Tibial artery (tissue), 4 donors: Measurements from ENCODE around the gene SMPD3.

Source experiments
- DNase-seq, 2 donors: peaks; one replicate each; pipeline ENCODE4 v3.0.0-alpha.2; 2019
- H3K27ac ChIP-seq, 2 donors: fragments of 200-600 bp; sonication (generic) in 1 of 2; 1 replicate in 1 of 2; 2 replicates in 1 of 2; pipeline ENCODE4 v1.5.1; 2018 to 2019; ENCODE audit warnings: mild to moderate bottlenecking in 1 of 2
- H3K27me3 ChIP-seq, 2 donors: fragments of 200-600 bp; sonication (generic) in 1 of 2; one replicate each; pipeline versions ENCODE4 v1.5.1 to v1.6.0; 2016 to 2019
- H3K36me3 ChIP-seq, 3 donors: fragments of 200-600 bp; sonication (generic) in 2 of 3; one replicate each; pipeline ENCODE4 v1.5.1; 2016 to 2019; ENCODE audit warnings: mild to moderate bottlenecking in 2 of 3
- H3K4me1 ChIP-seq, 4 donors: fragments of 200-600 bp; sonication (generic) in 2 of 4; 1 replicate in 3 of 4; 2 replicates in 1 of 4; pipeline ENCODE4 v1.5.1; 2016 to 2019
- H3K4me3 ChIP-seq, 2 donors: fragments of 200-600 bp; sonication (generic) in 1 of 2; 1 replicate in 1 of 2; 2 replicates in 1 of 2; pipeline ENCODE4 v1.5.1; 2018 to 2019; ENCODE audit warnings: mild to moderate bottlenecking in 2 of 2
- H3K9me3 ChIP-seq, 3 donors: fragments of 200-600 bp; sonication (generic) in 1 of 3; one replicate each; pipeline ENCODE4 v1.5.1; 2016 to 2019
- CTCF ChIP-seq, 2 experiments: fragments of 200-600 bp in 1 of 2; fragments of 450-650 bp in 1 of 2; IDR thresholded peaks; one replicate each; pipeline ENCODE4 v1.5.1; 2017 to 2019; ENCODE audit warnings: antibody characterized with exemption in 2 of 2, mild to moderate bottlenecking in 1 of 2, moderate library complexity in 1 of 2
- intact Hi-C: fragments of 100-400 bp; cut with DNase I; formaldehyde crosslinking; loops from one replicate; pipeline ENCODE4 v1.15.0; 2023; ENCODE audit warnings: low total_unique reads

Gene SMPD3

GRCh38 chr16:68363658-68364521 is 84.4 kb downstream of the SMPD3 start:
- no peak overlapping the region for H3K4me3 ChIP-seq
- intact Hi-C loops, result no loop called here
- H3K27ac ChIP-seq, result no peak overlapping the region
- H3K4me1 ChIP-seq, result no peaks in the 10 kb centered on the region
- H3K27me3 ChIP-seq, result peaks cover 0 to 50% of the 10 kb centered on the region in 2 donors
- DNase-seq, result no peak
- TF ChIP-seq CTCF (IDR thresholded peaks at IDR 0.05), result no peak
- H3K9me3 ChIP-seq, result no peaks in the 10 kb centered on the region
- peaks cover 0 to 21% (median 2%) of the 10 kb centered on the region in 3 donors for H3K36me3 ChIP-seq

- no peaks in the 10 kb centered on the region for H3K9me3 ChIP-seq
- peaks cover 3 to 29% (median 6%) of the 10 kb centered on the region in 3 donors for H3K36me3 ChIP-seq
- peaks cover 0 to 43% of the 10 kb centered on the region in 2 donors for H3K27me3 ChIP-seq
- intact Hi-C loops, result no loop called here
- no peak overlapping the region for H3K27ac ChIP-seq
- H3K4me1 ChIP-seq, result no peaks in the 10 kb centered on the region
- no peak for TF ChIP-seq CTCF (IDR thresholded peaks at IDR 0.05)
- no peak for DNase-seq
- no peak overlapping the region for H3K4me3 ChIP-seq
Measured at GRCh38 chr16:68362947-68363657, 85.2 kb downstream of the SMPD3 start.

DNA sequence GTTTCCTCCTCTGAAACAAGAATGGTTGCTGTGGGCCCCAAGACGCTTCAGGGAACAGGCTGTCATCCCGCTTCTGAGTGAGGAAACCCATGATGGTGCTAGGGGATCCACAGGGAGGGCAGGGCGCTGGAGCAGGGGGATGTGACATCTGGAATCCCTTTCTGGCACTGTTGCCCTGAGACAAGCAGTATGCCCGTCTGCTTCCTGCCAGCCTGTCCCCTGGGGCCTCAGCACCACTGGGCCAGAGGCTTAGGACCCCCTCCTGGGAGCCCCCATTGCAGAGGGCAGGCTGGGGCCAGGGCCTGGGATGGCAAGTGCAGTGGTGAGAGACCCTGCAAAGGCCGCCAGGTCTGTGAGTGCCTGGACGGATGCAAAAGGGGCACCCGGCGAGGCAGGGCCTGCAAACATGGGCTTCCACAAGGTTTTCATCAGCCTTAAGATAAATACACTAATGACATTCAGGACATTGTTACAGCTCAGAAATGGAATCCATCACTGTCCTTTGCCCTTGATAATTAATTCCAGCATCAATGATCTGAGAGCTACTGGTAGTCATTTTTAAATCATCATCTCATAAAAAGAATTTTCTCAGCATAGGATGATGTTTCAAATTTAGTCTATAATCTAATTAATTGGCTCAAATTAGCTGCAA is 85.9 kb downstream of the SMPD3 start:
- no peaks in the 10 kb centered on the region for H3K4me1 ChIP-seq
- H3K4me3 ChIP-seq, result no peak overlapping the region
- TF ChIP-seq CTCF (IDR thresholded peaks at IDR 0.05), result no peak
- intact Hi-C loops, result no loop called here
- H3K36me3 ChIP-seq, result peaks cover 10 to 36% (median 13%) of the 10 kb centered on the region in 3 donors
- no peaks in the 10 kb centered on the region for H3K9me3 ChIP-seq
- no peak overlapping the region for H3K27ac ChIP-seq
- DNase-seq, result no peak
- peaks cover 0 to 36% of the 10 kb centered on the region in 2 donors for H3K27me3 ChIP-seq

GRCh38 chr16:68361485-68361884 is 86.8 kb downstream of the SMPD3 start:
- H3K27ac ChIP-seq, result no peak overlapping the region
- no peaks in the 10 kb centered on the region for H3K4me1 ChIP-seq
- H3K4me3 ChIP-seq, result no peak overlapping the region
- H3K9me3 ChIP-seq, result no peaks in the 10 kb centered on the region
- intact Hi-C loops, result no loop called here
- H3K27me3 ChIP-seq, result peaks cover 0 to 30% of the 10 kb centered on the region in 2 donors
- TF ChIP-seq CTCF (IDR thresholded peaks at IDR 0.05), result no peak
- peaks cover 19 to 45% (median 22%) of the 10 kb centered on the region in 3 donors for H3K36me3 ChIP-seq
- DNase-seq, result no peak

DNA sequence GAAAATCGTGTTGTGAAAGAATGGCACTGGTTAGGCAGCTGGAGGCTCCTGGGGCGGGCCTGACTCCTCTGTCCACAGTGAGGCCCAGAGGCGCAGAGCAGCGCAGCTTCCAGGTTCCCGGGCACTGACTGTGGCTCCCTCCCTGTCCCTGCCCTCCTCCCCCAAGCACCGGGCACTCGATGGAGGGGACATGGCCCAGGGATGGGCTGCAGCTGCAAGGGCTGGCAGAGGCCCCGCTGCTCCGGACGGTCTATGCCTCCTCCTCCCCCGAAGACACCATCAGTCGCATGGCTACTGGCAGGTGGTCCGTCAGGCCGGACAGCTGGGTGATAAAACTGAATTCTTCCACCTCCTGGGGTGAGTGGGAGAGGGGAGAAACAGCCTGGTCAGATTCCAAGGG is 87.4 kb downstream of the SMPD3 start:
- H3K27ac ChIP-seq, result no peak overlapping the region
- no peak for DNase-seq
- peaks cover 0 to 25% of the 10 kb centered on the region in 2 donors for H3K27me3 ChIP-seq
- no peaks in the 10 kb centered on the region for H3K4me1 ChIP-seq
- no peak for TF ChIP-seq CTCF (IDR thresholded peaks at IDR 0.05)
- intact Hi-C loops, result no loop called here
- peaks cover 24 to 50% (median 27%) of the 10 kb centered on the region in 3 donors for H3K36me3 ChIP-seq
- H3K9me3 ChIP-seq, result no peaks in the 10 kb centered on the region
- no peak overlapping the region for H3K4me3 ChIP-seq
